PC-3 (cell line): ENCODE results near the gene CD300LG.

Experiments used
- CTCF ChIP-seq: fragments of 300-600 bp; sonication (generic); conservative IDR thresholded peaks from 2 replicates; pipeline ENCODE4 v1.5.1; 2017; ENCODE audit warnings: antibody characterized with exemption, low read depth, mild to moderate bottlenecking, low read length
- EZH2 ChIP-seq: fragments of 300-600 bp; sonication (generic); IDR thresholded peaks from one replicate; pipeline ENCODE4 v1.6.1; 2017; ENCODE audit warnings: antibody characterized with exemption, mild to moderate bottlenecking, low read length; ENCODE audit not compliant: unreplicated experiment
- EZH2phosphoT487 ChIP-seq: fragments of 300-600 bp; sonication (generic); IDR thresholded peaks from 2 replicates; pipeline ENCODE4 v1.6.1; 2018; ENCODE audit warnings: mild to moderate bottlenecking, antibody characterized with exemption, low read length, borderline replicate concordance

GRCh38 chr17:43873815-43874214 lies 26.8 kb downstream of the CD300LG start:
- no peak for TF ChIP-seq CTCF
- TF ChIP-seq EZH2, result no peak
- no peak for TF ChIP-seq EZH2phosphoT487
